Small intestine (tissue), 16 donors: Measurements from ENCODE around the gene AKAIN1. TPM values are rescaled to one million over a fixed set of nuclear protein-coding genes. Genes with fewer than 3 reads are reported as not detected.

Source experiments
- DNase-seq, 2 donors: peaks; one replicate each; pipeline versions ENCODE4 v3.0.0 to v3.0.0-alpha.2; 2013
- FAIRE-seq: peaks from 2 replicates; lab custom pipeline; 2012; peaks lifted over from hg19 to GRCh38; lab: Jason Lieb, UNC
- H3K27ac ChIP-seq, 3 donors: one replicate each; pipeline ENCODE4 v1.5.1; 2013; ENCODE audit warnings: low read length in 2 of 3, mild to moderate bottlenecking in 2 of 3, control low read depth in 1 of 3, inconsistent platforms in 1 of 3, low read depth in 1 of 3, moderate library complexity in 1 of 3
- H3K27me3 ChIP-seq, 3 donors: one replicate each; pipeline ENCODE4 v1.6.1; 2013; ENCODE audit warnings: low read length in 3 of 3, inconsistent platforms in 1 of 3; ENCODE audit not compliant: control insufficient read depth in 3 of 3, insufficient read depth in 3 of 3
- H3K36me3 ChIP-seq, 3 donors: one replicate each; pipeline ENCODE4 v1.6.1; 2013; ENCODE audit warnings: low read length in 3 of 3, inconsistent platforms in 1 of 3, low read depth in 1 of 3, mild to moderate bottlenecking in 1 of 3, moderate library complexity in 1 of 3; ENCODE audit not compliant: control insufficient read depth in 3 of 3, insufficient read depth in 2 of 3
- H3K4me1 ChIP-seq, 3 donors: one replicate each; pipeline ENCODE4 v1.6.1; 2013; ENCODE audit warnings: low read length in 2 of 3, inconsistent platforms in 1 of 3, low read depth in 1 of 3, mild to moderate bottlenecking in 1 of 3, moderate library complexity in 1 of 3; ENCODE audit not compliant: control insufficient read depth in 3 of 3, insufficient read depth in 2 of 3
- H3K4me3 ChIP-seq, 3 donors: one replicate each; pipeline ENCODE4 v1.5.1; 2013; ENCODE audit warnings: low read length in 3 of 3, control low read depth in 1 of 3, inconsistent platforms in 1 of 3, low read depth in 1 of 3, mild to moderate bottlenecking in 1 of 3, moderate library complexity in 1 of 3
- H3K9me3 ChIP-seq, 2 donors: one replicate each; pipeline ENCODE4 v1.6.1; 2013; ENCODE audit warnings: low read depth in 1 of 2, low read length in 1 of 2; ENCODE audit not compliant: control insufficient read depth in 2 of 2, insufficient read depth in 1 of 2
- WGBS, 3 donors: extraction: QIAGEN DNeasy Blood & Tissue Kit; methylation state at CpG; one replicate each; pipeline ENCODE4 v1.1.7; 2013; 5-methylcytosine and 5-hydroxymethylcytosine counted together
- long read RNA-seq, 10 donors: transcript quantifications; one replicate each; lab custom pipeline, GENCODE V29; 2026
- polyA plus RNA-seq, 4 donors: library from polyadenylated mRNA; stranded (reverse) in 3 of 4; unstranded in 1 of 4; fragments of 200-250 nt in 3 of 4; fragments of 120-200 nt in 1 of 4; gene quantifications; one replicate each; pipeline versions ENCODE4 v1.2.1 to v1.2.3, GENCODE V29; 2013
- donor health status: healthy with polysubstance abuse.
- donor health status: control.
- donor health status: control.
- donor health status: Bipolar disorder and iron deficiency.
- donor health status: healthy.

Gene AKAIN1, protein sequence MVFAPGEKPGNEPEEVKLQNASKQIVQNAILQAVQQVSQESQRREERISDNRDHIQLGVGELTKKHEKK
- polyA plus RNA-seq = under 1 TPM in 2 of 4 donors, not detected in 2; 0.13 to 0.22 TPM
- long read RNA-seq, donor 1 = 0 reads
- long read RNA-seq, donor 2 = 0 reads
- long read RNA-seq, donor 3 = 0 reads
- long read RNA-seq, donor 4 = 0 reads
- long read RNA-seq, donor 5 = 0 reads
- long read RNA-seq, donor 6 = 0 reads
- long read RNA-seq, donor 7 = 0 reads
- long read RNA-seq, donor 8 = 0 reads
- long read RNA-seq, donor 9 = 0 reads
- long read RNA-seq, donor 10 = 0 reads

DNA sequence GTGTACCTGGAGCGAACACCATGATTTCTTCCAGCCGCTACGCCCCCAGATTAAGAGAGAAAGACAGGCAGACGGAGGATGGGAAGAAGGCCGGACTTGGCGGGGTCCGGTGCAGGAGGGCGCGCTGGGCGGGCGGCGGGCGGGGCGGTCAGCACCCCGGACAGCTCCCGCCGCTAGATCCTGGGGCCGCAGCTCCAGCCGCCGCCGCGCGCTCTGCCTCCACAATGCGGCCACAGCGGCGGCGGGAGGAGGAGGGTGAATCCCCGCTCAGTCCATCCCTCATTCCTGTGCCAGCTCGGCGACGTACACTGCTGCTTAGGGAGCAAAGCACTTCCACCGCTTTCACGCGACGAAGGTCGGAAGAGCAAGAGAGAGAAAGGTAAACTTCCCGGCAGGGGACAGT lies at the start of gene AKAIN1:
Gene AKAIN1, minus strand, starts transcription at position 226 of the 403 bp plus-strand sequence. Its CDS starts 204 bp downstream, at position 22.
- H3K27me3 ChIP-seq = peaks cover 7 to 35% (median 22%) of the 10 kb centered on the region in 3 donors

DNA sequence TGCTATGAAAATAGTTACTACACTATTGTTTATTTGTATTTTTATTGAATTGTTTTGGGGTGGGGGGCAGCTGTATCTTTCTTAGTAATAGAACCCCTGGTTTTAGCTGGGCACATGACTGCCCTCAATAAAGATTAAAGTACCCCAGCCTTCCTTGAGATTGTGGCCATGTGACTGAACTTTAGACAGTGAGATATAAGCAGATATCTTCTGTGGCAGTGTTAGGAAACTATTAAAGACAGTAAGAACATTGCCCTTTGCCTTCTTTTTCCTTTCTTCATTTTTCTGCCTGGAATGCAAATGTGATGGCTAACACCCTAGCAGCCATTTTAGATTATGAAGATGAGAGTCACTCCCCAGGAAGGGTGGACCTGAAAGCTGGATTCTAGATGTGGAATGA lies 47.9 kb upstream of the AKAIN1 start:
- H3K4me3 ChIP-seq = no peak overlapping the region
- peak overlapping the region in 2 of 3 donors; percentile 54 to 64 for H3K27ac ChIP-seq
- FAIRE-seq (no peak), DNase-seq (peak; percentile 65 to 74)
- no peaks in the 10 kb centered on the region for H3K27me3 ChIP-seq
- peaks cover 0 to 23% (median 10%) of the 10 kb centered on the region in 3 donors for H3K4me1 ChIP-seq
- H3K9me3 ChIP-seq = peaks cover 0 to 6% of the 10 kb centered on the region in 2 donors
- peaks cover 0 to 11% (median 6%) of the 10 kb centered on the region in 3 donors for H3K36me3 ChIP-seq

More for the DNA sequence above, at the start of gene AKAIN1:
- WGBS, 3 donors = 3 to 11% (median 7%) methylated on average over 36 to 37 of the region's 37 CpGs
- Histone ChIP-seq H3K4me3 (no peak within 1 kb of the TSS), H3K4me1 (no peaks in the 10 kb centered on the region), H3K9me3 (no peaks in the 10 kb centered on the region), H3K36me3 (no peaks in the 10 kb centered on the region), H3K27ac (no peak within 1 kb of the TSS)
- peak; percentile 5 to 59 for DNase-seq
- no peak for FAIRE-seq

DNA sequence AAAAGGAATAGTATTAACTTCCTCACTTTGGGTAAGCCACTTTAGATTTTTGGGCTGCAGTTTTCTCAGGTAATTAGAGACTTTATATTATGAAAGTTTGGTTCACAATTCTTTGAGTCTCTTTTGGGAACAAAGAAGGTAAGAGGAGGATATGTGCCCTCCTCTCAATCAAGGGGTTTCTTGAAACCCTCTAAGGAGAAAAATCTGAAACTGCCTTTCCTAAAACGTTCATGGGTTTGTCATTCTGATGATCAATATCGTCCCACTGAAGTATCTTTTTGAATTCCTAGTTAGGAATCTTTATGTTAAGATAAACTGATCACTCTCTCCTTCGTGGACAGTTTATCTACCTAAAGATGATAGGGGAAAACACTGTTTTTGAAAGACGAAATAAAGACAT lies 42.4 kb upstream of the AKAIN1 start:
- Histone ChIP-seq H3K4me3 (peak overlapping the region in 2 of 3 donors; percentile 86 to 96), H3K9me3 (peaks cover 0 to under 1% of the 10 kb centered on the region in 2 donors), H3K27me3 (no peaks in the 10 kb centered on the region), H3K27ac (peak overlapping the region in 1 of 3 donors; percentile 100), H3K36me3 (peaks cover 0 to 11% (median 6%) of the 10 kb centered on the region in 3 donors), H3K4me1 (peaks cover 3 to 16% (median 8%) of the 10 kb centered on the region in 3 donors)
- 14 to 48% (median 28%) methylated on average over 4 of the region's 4 CpGs for WGBS, 3 donors
- DNase-seq = no peak
- FAIRE-seq = no peak

DNA sequence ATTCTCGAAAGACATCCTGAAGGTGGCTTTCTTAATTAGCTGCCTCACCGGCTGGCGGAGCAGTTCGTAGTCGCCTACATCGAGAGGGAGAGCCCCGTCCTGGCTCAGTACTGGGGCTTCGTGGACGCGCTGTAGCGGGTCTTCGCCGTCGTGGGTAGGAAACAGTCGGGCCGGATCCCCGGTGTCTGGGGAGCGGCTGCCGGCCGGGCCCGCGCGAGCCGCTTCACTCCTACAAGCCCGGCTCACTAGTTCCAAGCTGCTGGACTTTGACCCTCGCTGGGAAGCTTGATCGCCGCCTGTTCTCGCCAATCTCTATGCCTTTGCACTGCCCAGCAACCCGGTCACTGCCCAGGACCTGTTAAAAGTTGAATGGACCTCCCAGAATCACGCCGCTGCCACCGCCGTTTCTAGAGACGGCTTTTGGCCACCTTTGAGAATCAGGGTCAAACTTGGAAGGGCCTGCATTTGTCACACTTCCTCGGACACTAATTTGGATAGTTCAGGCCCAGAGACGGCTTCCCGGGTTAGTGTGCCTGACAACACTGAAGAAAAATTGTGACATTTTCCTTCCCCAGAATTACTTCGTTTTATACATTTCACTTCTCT lies 41.4 kb upstream of the AKAIN1 start:
- no peak for FAIRE-seq
- Histone ChIP-seq H3K4me1 (peaks cover 3 to 16% (median 6%) of the 10 kb centered on the region in 3 donors), H3K9me3 (peaks cover 0 to 4% of the 10 kb centered on the region in 2 donors), H3K27ac (peak overlapping the region; percentile 97 to 100 (median 100)), H3K27me3 (no peaks in the 10 kb centered on the region), H3K4me3 (peak overlapping the region; percentile 78 to 96 (median 86)), H3K36me3 (peaks cover 0 to 9% (median 6%) of the 10 kb centered on the region in 3 donors)
- WGBS, 3 donors = 0 to 1% (median 1%) methylated on average over 39 of the region's 39 CpGs
- DNase-seq = peak; percentile 92 to 94

DNA sequence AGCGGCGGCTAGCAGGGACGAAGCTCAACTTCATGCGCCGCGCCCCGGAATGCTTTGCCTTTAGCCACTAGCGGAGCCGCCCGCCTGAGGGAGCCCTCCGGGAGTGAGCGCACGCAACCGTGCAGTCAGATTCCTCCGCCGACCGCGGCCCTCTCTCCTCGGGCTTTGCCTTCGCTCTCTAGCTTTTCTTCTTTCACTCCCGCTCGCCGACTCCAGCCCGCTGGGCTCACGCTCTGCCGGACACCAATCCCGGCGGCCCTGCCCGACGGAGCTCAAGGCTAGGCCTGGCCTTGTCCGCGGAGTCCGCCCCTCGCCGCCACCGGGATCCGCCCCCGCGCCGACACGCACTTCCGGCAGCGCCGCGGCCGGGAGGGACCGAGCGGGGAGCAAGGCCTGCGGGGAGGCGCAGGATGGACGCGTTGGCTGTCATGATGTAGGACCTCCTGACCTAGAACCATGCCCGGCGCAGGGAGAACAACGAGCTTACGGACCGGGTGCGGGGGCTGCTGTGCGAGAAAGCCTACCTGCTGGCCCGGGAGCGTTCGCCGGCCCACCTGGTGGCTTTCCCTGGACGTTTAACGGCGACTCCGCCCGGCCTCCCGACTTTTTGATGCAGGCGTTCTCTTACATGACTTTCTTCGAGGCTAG lies 40.8 kb upstream of the AKAIN1 start:
- Histone ChIP-seq H3K4me1 (peaks cover 3 to 16% (median 6%) of the 10 kb centered on the region in 3 donors), H3K27ac (peak overlapping the region; percentile 97 to 100 (median 100)), H3K36me3 (peaks cover 0 to 7% (median 6%) of the 10 kb centered on the region in 3 donors), H3K27me3 (no peaks in the 10 kb centered on the region), H3K4me3 (peak overlapping the region; percentile 78 to 96 (median 86)), H3K9me3 (peaks cover 0 to 6% of the 10 kb centered on the region in 2 donors)
- 0 to 1% (median 0%) methylated on average over 67 to 71 of the region's 71 CpGs for WGBS, 3 donors
- DNase-seq (peak; percentile 85 to 98), FAIRE-seq (no peak)

DNA sequence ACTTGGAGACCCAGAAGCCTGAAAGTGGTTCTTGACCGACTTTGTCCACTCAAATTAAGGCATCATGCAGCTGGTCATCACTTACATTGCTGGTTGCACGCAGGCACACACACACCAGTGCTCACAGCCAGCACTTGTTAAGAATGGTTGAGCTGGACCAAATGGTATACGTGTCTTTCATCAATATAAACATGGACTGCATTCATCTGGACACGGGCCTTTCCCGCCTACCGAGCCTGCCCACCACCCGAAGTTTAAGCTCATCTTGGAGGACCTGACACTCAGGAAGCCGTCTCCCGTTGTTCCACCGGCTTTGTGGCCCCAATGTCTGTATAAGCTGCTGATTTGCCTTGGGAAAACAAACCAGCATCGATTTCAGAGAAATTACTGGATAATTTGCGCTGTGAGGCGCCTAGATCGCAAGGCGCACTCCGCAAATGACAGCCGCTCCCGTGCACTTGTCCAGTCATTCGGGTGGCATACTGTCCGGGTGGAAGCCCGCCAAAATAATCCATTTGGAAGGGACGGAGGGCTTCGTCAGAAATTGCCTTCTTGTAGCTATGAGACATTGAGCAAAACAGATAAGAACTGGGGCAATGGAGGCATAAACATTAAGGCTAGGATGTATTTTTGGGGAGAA lies 40.1 kb upstream of the AKAIN1 start:
- DNase-seq (no peak), FAIRE-seq (no peak)

DNA sequence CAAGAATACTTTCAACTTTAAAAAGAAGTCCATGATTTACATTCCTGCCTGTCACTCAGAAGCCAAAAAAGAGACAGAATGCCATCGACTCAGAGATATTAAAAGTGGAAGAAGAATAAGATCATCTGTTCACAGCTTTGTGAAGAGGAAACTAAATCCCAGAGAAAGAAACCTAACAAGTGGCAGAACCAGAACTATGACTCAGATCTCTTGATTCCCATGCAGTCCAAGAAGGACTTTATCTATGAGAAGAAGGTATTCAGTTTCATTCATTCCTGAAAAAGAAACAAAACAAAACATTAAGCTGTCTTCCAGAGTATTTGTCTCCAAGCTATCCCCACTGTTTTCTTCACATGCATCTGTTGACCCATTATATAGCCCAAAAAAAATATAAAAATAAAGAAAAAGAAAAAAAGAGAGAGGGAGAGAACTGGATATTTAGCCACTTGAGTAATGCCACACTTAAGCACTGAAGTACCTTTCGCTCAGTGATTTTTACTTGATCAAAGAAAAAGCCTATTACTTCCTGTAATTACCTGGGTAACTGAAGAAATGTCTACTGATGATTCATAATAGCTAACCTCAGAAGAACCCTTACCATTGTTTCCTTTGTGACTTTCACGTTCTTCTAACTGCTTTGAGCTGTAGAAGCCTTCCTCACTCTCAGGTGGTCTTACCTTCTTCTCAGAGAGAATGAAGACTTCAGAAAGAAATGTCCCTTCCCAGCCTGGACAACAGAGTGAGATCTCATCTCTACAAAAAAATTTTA lies 17.7 kb upstream of the AKAIN1 start:
- Histone ChIP-seq H3K4me3 (no peak overlapping the region), H3K9me3 (no peaks in the 10 kb centered on the region), H3K27ac (no peak overlapping the region), H3K36me3 (no peaks in the 10 kb centered on the region), H3K27me3 (no peaks in the 10 kb centered on the region), H3K4me1 (no peaks in the 10 kb centered on the region)
- FAIRE-seq (no peak), DNase-seq (no peak)
- WGBS, 3 donors = 58 to 75% (median 71%) methylated on average over 3 of the region's 3 CpGs

More for the DNA sequence above, 40.1 kb upstream of the AKAIN1 start:
- H3K36me3 ChIP-seq = peaks cover 0 to 8% (median 6%) of the 10 kb centered on the region in 3 donors
- H3K9me3 ChIP-seq = peaks cover 0 to 13% of the 10 kb centered on the region in 2 donors
- H3K4me3 ChIP-seq = peak overlapping the region; percentile 78 to 96 (median 86)
- 2 to 4% (median 3%) methylated on average over 23 of the region's 23 CpGs for WGBS, 3 donors
- no peaks in the 10 kb centered on the region for H3K27me3 ChIP-seq
- peak overlapping the region; percentile 97 to 100 (median 100) for H3K27ac ChIP-seq
- H3K4me1 ChIP-seq = peaks cover 3 to 16% (median 6%) of the 10 kb centered on the region in 3 donors
